ENCODE data around the gene SASH1. TPM values are rescaled to one million over a fixed set of nuclear protein-coding genes. Genes with fewer than 3 reads are reported as not detected.

SASH1 gene
- total RNA-seq, 6 donors from 2014 or later = 59.3 to 131 (median 79.2) TPM

- DNase-seq (peak in 1 of 2 donors; percentile 60), ATAC-seq (ENCODE audit: low FRiP score in 2 of 2) (peak in 1 of 2 donors; percentile 84)
- no peaks in the 10 kb centered on the region for H3K27me3 ChIP-seq
- peak overlapping the region in 3 of 4 donors; percentile 26 to 39 (median 37) for H3K4me3 ChIP-seq
- H3K9me3 ChIP-seq = no peaks in the 10 kb centered on the region
- WGBS, 2 donors = 21 to 22% methylated on average over 6 of the region's 6 CpGs
- TF ChIP-seq POLR2A (IDR thresholded peaks at IDR 0.05) (no peak), CTCF (IDR thresholded peaks at IDR 0.05) (no peak), POLR2AphosphoS5 (IDR thresholded peaks at IDR 0.05) (peak in 1 of 2 donors; percentile 29)
- H3K4me1 ChIP-seq = peaks cover 10 to 21% (median 15%) of the 10 kb centered on the region in 4 donors
- H3K36me3 ChIP-seq = no peaks in the 10 kb centered on the region
- peak overlapping the region; percentile 26 to 80 (median 74) for H3K27ac ChIP-seq
Measured at GRCh38 chr6:148509800-148510581, 167.4 kb downstream of the SASH1 start.

- ATAC-seq (ENCODE audit: low FRiP score in 2 of 2) = peak; percentile 54 to 74
Measured at GRCh38 chr6:148513145-148514071, 170.8 kb downstream of the SASH1 start.

GRCh38 chr6:148514091-148514845 lies 171.6 kb downstream of the SASH1 start:
- Histone ChIP-seq H3K36me3 (peaks cover 0 to 27% (median 6%) of the 10 kb centered on the region in 4 donors), H3K4me1 (peaks cover 8 to 20% (median 11%) of the 10 kb centered on the region in 4 donors), H3K9me3 (no peaks in the 10 kb centered on the region), H3K4me3 (peak overlapping the region in 1 of 4 donors; percentile 4), H3K27me3 (no peaks in the 10 kb centered on the region), H3K27ac (peak overlapping the region; percentile 74 to 86 (median 75))
- WGBS, 2 donors = 78 to 79% methylated on average over 14 of the region's 14 CpGs
- TF ChIP-seq POLR2AphosphoS5 (IDR thresholded peaks at IDR 0.05) (no peak), EP300 (IDR thresholded peaks at IDR 0.05) (no peak), POLR2A (IDR thresholded peaks at IDR 0.05) (no peak), CTCF (IDR thresholded peaks at IDR 0.05) (no peak)
- ATAC-seq (ENCODE audit: low FRiP score in 2 of 2) (no peak), DNase-seq (no peak)

More at GRCh38 chr6:148513145-148514071, 170.8 kb downstream of the SASH1 start:
- 81 to 84% methylated on average over 14 of the region's 14 CpGs for whole genome bisulfite sequencing, 2 donors
- peak in 1 of 2 donors; percentile 62 for DNase-seq
- H3K27me3 ChIP-seq = no peaks in the 10 kb centered on the region
- peak overlapping the region in 1 of 4 donors; percentile 15 for H3K4me3 ChIP-seq
- TF ChIP-seq POLR2A (IDR thresholded peaks at IDR 0.05) (no peak), EP300 (IDR thresholded peaks at IDR 0.05) (no peak), CTCF (IDR thresholded peaks at IDR 0.05) (no peak), POLR2AphosphoS5 (IDR thresholded peaks at IDR 0.05) (peak in 1 of 2 donors; percentile 19)
- peak overlapping the region; percentile 74 to 86 (median 75) for H3K27ac ChIP-seq
- H3K4me1 ChIP-seq = peaks cover 10 to 28% (median 16%) of the 10 kb centered on the region in 4 donors
- H3K36me3 ChIP-seq = peaks cover 0 to 18% (median 6%) of the 10 kb centered on the region in 4 donors
- no peaks in the 10 kb centered on the region for H3K9me3 ChIP-seq

GRCh38 chr6:148516217-148516616 lies 173.6 kb downstream of the SASH1 start:
- WGBS, 2 donors = 51 to 59% methylated on average over 4 to 7 of the region's 7 CpGs
- ATAC-seq (ENCODE audit: low FRiP score in 2 of 2) (no peak), DNase-seq (no peak)
- H3K36me3 ChIP-seq = peaks cover 0 to 46% (median 21%) of the 10 kb centered on the region in 4 donors
- peak overlapping the region in 2 of 4 donors; percentile 74 to 75 for H3K27ac ChIP-seq
- peaks cover 0 to 7% (median 3%) of the 10 kb centered on the region in 4 donors for H3K4me1 ChIP-seq
- no peak overlapping the region for H3K4me3 ChIP-seq
- TF ChIP-seq POLR2AphosphoS5 (IDR thresholded peaks at IDR 0.05) = no peak
- TF ChIP-seq EP300 (IDR thresholded peaks at IDR 0.05) = no peak
- no peak for TF ChIP-seq POLR2A (IDR thresholded peaks at IDR 0.05)
- no peak for TF ChIP-seq CTCF (IDR thresholded peaks at IDR 0.05)
- H3K27me3 ChIP-seq = no peaks in the 10 kb centered on the region
- H3K9me3 ChIP-seq = no peaks in the 10 kb centered on the region
